ENCODE measurements around the gene GLCE.
"Not testable (repeated sequence)": the region's sequence is repeated elsewhere in the genome, so short reads cannot be mapped to it uniquely, and the experiment has no call there.

Gene GLCE

GRCh38 chr15:69265347-69265955 lies 105.0 kb downstream of the GLCE start:
- in situ Hi-C loops (cut with MboI; ENCODE audit: low sequenced_read_pairs) = no loop called here

GRCh38 chr15:69271217-69271616 lies 110.8 kb downstream of the GLCE start:
- in situ Hi-C loops (cut with MboI; ENCODE audit: low sequenced_read_pairs) = no loop called here

GRCh38 chr15:69272139-69272538 lies 111.7 kb downstream of the GLCE start:
- in situ Hi-C loops (cut with MboI; ENCODE audit: low sequenced_read_pairs) = no loop called here

- in situ Hi-C loops (cut with MboI; ENCODE audit: low sequenced_read_pairs) = no loop called here
Observed at GRCh38 chr15:69272891-69273290, 112.5 kb downstream of the GLCE start.

- in situ Hi-C loops (cut with MboI; ENCODE audit: low sequenced_read_pairs) = no loop called here
Observed at GRCh38 chr15:69275074-69275670, 114.7 kb downstream of the GLCE start.

GRCh38 chr15:69275933-69276560 lies 115.6 kb downstream of the GLCE start:
- in situ Hi-C loops (cut with MboI; ENCODE audit: low sequenced_read_pairs) = no loop called here

GRCh38 chr15:69277316-69277715 lies 116.9 kb downstream of the GLCE start:
- in situ Hi-C loops (cut with MboI; ENCODE audit: low sequenced_read_pairs) = no loop called here

- in situ Hi-C loops (cut with MboI; ENCODE audit: low sequenced_read_pairs) = no loop called here
Observed at GRCh38 chr15:69279636-69280035, 119.2 kb downstream of the GLCE start.

GRCh38 chr15:69280783-69281182 lies 120.3 kb downstream of the GLCE start:
- in situ Hi-C loops (cut with MboI; ENCODE audit: low sequenced_read_pairs) = no loop called here

- in situ Hi-C loops (cut with MboI; ENCODE audit: low sequenced_read_pairs) = no loop called here
Observed at GRCh38 chr15:69282104-69282743, 121.8 kb downstream of the GLCE start.

GRCh38 chr15:69285834-69286233 lies 125.4 kb downstream of the GLCE start:
- in situ Hi-C loops (cut with MboI; ENCODE audit: low sequenced_read_pairs) = no loop called here

- in situ Hi-C loops (cut with MboI; ENCODE audit: low sequenced_read_pairs) = no loop called here
Observed at GRCh38 chr15:69288011-69288410, 127.6 kb downstream of the GLCE start.

GRCh38 chr15:69288531-69289341 lies 128.3 kb downstream of the GLCE start:
- in situ Hi-C loops (cut with MboI; ENCODE audit: low sequenced_read_pairs) = no loop called here

GRCh38 chr15:69289342-69290146 lies 129.1 kb downstream of the GLCE start:
- in situ Hi-C loops (cut with MboI; ENCODE audit: low sequenced_read_pairs) = no loop called here

- in situ Hi-C loops (cut with MboI; ENCODE audit: low sequenced_read_pairs) = no loop called here
Observed at GRCh38 chr15:69290346-69291164, 130.1 kb downstream of the GLCE start.

GRCh38 chr15:69291651-69292050 lies 131.2 kb downstream of the GLCE start:
- in situ Hi-C loops (cut with MboI; ENCODE audit: low sequenced_read_pairs) = not testable (repeated sequence)

- in situ Hi-C loops (cut with MboI; ENCODE audit: low sequenced_read_pairs) = no loop called here
Observed at GRCh38 chr15:69292826-69293420, 132.5 kb downstream of the GLCE start.

- in situ Hi-C loops (cut with MboI; ENCODE audit: low sequenced_read_pairs) = no loop called here
Observed at GRCh38 chr15:69293741-69294615, 133.5 kb downstream of the GLCE start.

Measured in HL-60/S4 treated with phorbol 12-myristate 13-acetate at 8.2 ng/mL for 4 days and 3 days (cell line).